GM12873 (cell line): Measurements from ENCODE around the gene RRAGA.

Experiments
- TF ChIP-seq, protein P1 (sequence below): IDR thresholded peaks from 2 replicates; pipeline ENCODE4 v1.5.1; 2012; ENCODE audit warnings: low read depth, mild to moderate bottlenecking, moderate library complexity, low read length, control low read depth; ENCODE audit not compliant: insufficient read depth; ENCODE audit errors: missing control alignments

The RRAGA gene

DNA sequence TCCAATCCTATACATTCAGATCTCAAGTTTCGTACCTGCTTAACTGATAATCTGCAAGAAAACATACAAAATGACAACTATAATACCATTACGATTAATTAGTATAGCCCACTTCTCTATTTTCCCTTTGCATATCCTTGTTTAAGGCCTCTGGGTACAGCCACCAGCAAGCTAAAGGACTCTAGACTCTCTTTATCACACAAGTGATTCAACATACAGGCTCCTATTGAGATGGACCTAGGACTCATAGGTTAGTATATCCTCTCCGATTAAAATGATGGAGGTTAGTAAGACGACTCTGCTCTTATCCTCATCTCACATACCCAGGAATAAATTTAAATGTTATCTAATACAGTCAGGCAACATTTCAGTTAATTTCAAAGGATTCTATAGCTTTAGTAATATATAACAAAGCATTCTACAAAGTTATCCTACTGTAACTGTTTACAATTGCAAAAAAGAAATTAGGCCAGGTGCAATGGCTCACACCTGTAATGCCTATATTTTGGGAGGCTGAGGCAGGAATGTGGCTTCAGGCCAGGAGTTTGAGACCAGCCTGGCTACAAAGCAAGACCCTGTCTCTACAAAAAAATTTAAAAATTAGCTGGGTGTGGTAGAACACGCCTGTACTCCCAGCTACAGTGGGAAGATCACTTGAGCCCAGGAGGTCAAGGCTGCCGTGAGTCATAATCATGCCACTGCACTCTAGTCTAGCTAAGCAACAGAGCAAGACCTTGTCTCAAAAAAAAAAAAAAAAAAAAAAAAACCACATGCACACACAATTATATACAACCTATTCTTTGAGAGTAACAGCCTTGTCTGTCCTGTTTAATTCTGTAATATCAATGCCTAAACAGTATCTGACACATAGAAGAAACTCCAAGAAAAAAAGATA is 38.1 kb downstream of the RRAGA start:
- TF ChIP-seq, protein P1, sequence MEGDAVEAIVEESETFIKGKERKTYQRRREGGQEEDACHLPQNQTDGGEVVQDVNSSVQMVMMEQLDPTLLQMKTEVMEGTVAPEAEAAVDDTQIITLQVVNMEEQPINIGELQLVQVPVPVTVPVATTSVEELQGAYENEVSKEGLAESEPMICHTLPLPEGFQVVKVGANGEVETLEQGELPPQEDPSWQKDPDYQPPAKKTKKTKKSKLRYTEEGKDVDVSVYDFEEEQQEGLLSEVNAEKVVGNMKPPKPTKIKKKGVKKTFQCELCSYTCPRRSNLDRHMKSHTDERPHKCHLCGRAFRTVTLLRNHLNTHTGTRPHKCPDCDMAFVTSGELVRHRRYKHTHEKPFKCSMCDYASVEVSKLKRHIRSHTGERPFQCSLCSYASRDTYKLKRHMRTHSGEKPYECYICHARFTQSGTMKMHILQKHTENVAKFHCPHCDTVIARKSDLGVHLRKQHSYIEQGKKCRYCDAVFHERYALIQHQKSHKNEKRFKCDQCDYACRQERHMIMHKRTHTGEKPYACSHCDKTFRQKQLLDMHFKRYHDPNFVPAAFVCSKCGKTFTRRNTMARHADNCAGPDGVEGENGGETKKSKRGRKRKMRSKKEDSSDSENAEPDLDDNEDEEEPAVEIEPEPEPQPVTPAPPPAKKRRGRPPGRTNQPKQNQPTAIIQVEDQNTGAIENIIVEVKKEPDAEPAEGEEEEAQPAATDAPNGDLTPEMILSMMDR: no peak
